B cell (primary cell): Measurements from ENCODE around the gene STH. TPM values are rescaled to one million over a fixed set of nuclear protein-coding genes. Genes with fewer than 3 reads are reported as not detected.
"Not testable (repeated sequence)": the region's sequence is repeated elsewhere in the genome, so short reads cannot be mapped to it uniquely, and the experiment has no call there.

Source experiments
- ATAC-seq: fragments of 200-7000 bp; cut with Tn5 transposase; one replicate; pipeline ENCODE4 v1.10.0; 2021; ENCODE audit warnings: low read depth, mild to moderate bottlenecking, moderate number of reproducible peaks, moderate library complexity
- CTCF ChIA-PET: fragments of 350-600 bp; sonication (Branson Sonifier 250); formaldehyde crosslinking; loops from one replicate; lab custom pipeline; 2021; ENCODE audit warnings: antibody characterized with exemption, inconsistent platforms; lab: Charles Lee
- POLR2A ChIA-PET: fragments of 350-600 bp; sonication (Branson Sonifier 250); formaldehyde crosslinking; loops from one replicate; lab custom pipeline; 2021; ENCODE audit warnings: antibody characterized with exemption; lab: Charles Lee
- DNase-seq: peaks from one replicate; pipeline ENCODE4 v3.0.0; 2013
- H2AFZ ChIP-seq: 2 replicates; pipeline ENCODE4 v1.6.1; 2012; ENCODE audit warnings: mild to moderate bottlenecking, low read depth, low read length; ENCODE audit not compliant: insufficient read depth, poor library complexity, severe bottlenecking
- H3K27ac ChIP-seq, 2 donors: 1 replicate in 1 of 2; 2 replicates in 1 of 2; pipeline ENCODE4 v1.5.1; 2012 to 2013; ENCODE audit warnings: low read length in 2 of 2, mild to moderate bottlenecking in 2 of 2, moderate library complexity in 1 of 2
- H3K27me3 ChIP-seq, 4 experiments: fragments of 200-600 bp in 1 of 4; sonication (generic) in 1 of 4; replicated peaks in 1 of 4; 1 replicate in 2 of 4; 2 replicates in 2 of 4; pipeline versions ENCODE4 v1.6.1 to v1.7.0; 2013 to 2016; ENCODE audit warnings: low read length in 3 of 4, mild to moderate bottlenecking in 2 of 4, mixed read lengths in 1 of 4, moderate library complexity in 1 of 4; ENCODE audit not compliant: insufficient read depth in 4 of 4, control insufficient read depth in 3 of 4; ENCODE audit errors: control extremely low read depth in 1 of 4
- H3K36me3 ChIP-seq, 2 experiments: replicated peaks in 1 of 2; 1 replicate in 1 of 2; 2 replicates in 1 of 2; pipeline versions ENCODE4 v1.6.1 to v1.7.1; 2013; ENCODE audit warnings: low read length in 1 of 2; ENCODE audit not compliant: insufficient read depth in 2 of 2, control insufficient read depth in 1 of 2; ENCODE audit errors: control extremely low read depth in 1 of 2, extremely low read depth in 1 of 2
- H3K4me1 ChIP-seq, 2 donors: fragments of 200-600 bp in 1 of 2; sonication (generic) in 1 of 2; 1 replicate in 1 of 2; 2 replicates in 1 of 2; pipeline versions ENCODE4 v1.5.1 to v1.6.1; 2013 to 2017; ENCODE audit warnings: low read length in 2 of 2; ENCODE audit not compliant: control insufficient read depth in 2 of 2, insufficient read depth in 2 of 2
- H3K4me2 ChIP-seq: replicated peaks from 2 replicates; pipeline ENCODE3; 2012; ENCODE audit warnings: mild to moderate bottlenecking, low read depth, low read length; ENCODE audit not compliant: poor library complexity, severe bottlenecking
- H3K4me3 ChIP-seq, 5 experiments: fragments of 200-600 bp in 1 of 5; sonication (generic) in 1 of 5; 1 replicate in 3 of 5; 2 replicates in 2 of 5; pipeline versions ENCODE4 v1.5.1 to v1.7.0; 2011 to 2016; ENCODE audit warnings: low read length in 4 of 5, mild to moderate bottlenecking in 4 of 5, low read depth in 2 of 5, control low read depth in 1 of 5, moderate library complexity in 1 of 5; ENCODE audit not compliant: insufficient read depth in 1 of 5; ENCODE audit errors: control extremely low read depth in 1 of 5, extremely low read depth in 1 of 5
- H3K79me2 ChIP-seq: fragments of 200-600 bp; sonication (generic); one replicate; pipeline ENCODE4 v1.6.0; 2016; ENCODE audit warnings: low read length; ENCODE audit not compliant: control insufficient read depth, insufficient read depth
- H3K9ac ChIP-seq: fragments of 200-600 bp; sonication (generic); 2 replicates; pipeline ENCODE4 v1.6.1; 2017; ENCODE audit warnings: mild to moderate bottlenecking, low read length, moderate library complexity
- H3K9me3 ChIP-seq, 3 donors: one replicate each; pipeline versions ENCODE4 v1.6.1 to v1.7.1; 2013; ENCODE audit warnings: low read length in 2 of 3; ENCODE audit not compliant: control insufficient read depth in 2 of 3, insufficient read depth in 1 of 3; ENCODE audit errors: control extremely low read depth in 1 of 3
- H4K20me1 ChIP-seq: 2 replicates; pipeline ENCODE4 v1.6.0; 2012; ENCODE audit warnings: mild to moderate bottlenecking, low read length; ENCODE audit not compliant: insufficient read depth, control insufficient read depth, poor library complexity, severe bottlenecking
- H3K27ac Mint-ChIP-seq: one replicate; pipeline ENCODE4 v1.8.0; 2021; ENCODE audit warnings: mixed read lengths
- H3K27me3 Mint-ChIP-seq: one replicate; pipeline ENCODE4 v1.8.0; 2021; ENCODE audit warnings: mixed read lengths
- H3K4me1 Mint-ChIP-seq: one replicate; pipeline ENCODE4 v1.8.0; 2021; ENCODE audit warnings: mixed read lengths
- H3K4me3 Mint-ChIP-seq: one replicate; pipeline ENCODE4 v1.8.0; 2021; ENCODE audit warnings: mixed read lengths
- H3K9me3 Mint-ChIP-seq: one replicate; pipeline ENCODE4 v1.8.0; 2022; ENCODE audit warnings: mixed read lengths; ENCODE audit not compliant: insufficient read depth
- EZH2 ChIP-seq: IDR thresholded peaks from 2 replicates; pipeline ENCODE4 v1.6.1; 2012; ENCODE audit warnings: borderline replicate concordance, low read depth, mild to moderate bottlenecking, moderate library complexity, low read length; ENCODE audit not compliant: insufficient read depth, poor library complexity, severe bottlenecking
- WGBS: methylation state at CpG from one replicate; pipeline ENCODE4 v1.1.5; 2013; ENCODE audit warnings: missing lambda C conversion rate; ENCODE audit not compliant: insufficient coverage; 5-methylcytosine and 5-hydroxymethylcytosine counted together
- intact Hi-C: fragments of 100-400 bp; cut with micrococcal nuclease; formaldehyde crosslinking; loops from one replicate; pipeline ENCODE4 v1.10.0; 2022
- polyA plus RNA-seq: library from polyadenylated mRNA; depleted of rRNA; stranded (reverse); fragments of >200 nt; gene quantifications from 2 replicates; pipeline ENCODE4 v1.2.3, GENCODE V29; 2012
- total RNA-seq, 2 donors: library from RNA; stranded (reverse); fragments of 120-200 nt in 1 of 2; gene quantifications; 1 replicate in 1 of 2; 2 replicates in 1 of 2; pipeline versions ENCODE4 v1.2.3 to v1.2.4, GENCODE V29; 2013 to 2022
- TF ChIP-seq, protein P1 (sequence below): fragments of 200-600 bp; IDR thresholded peaks from one replicate; pipeline ENCODE4 v1.8.0; 2022; ENCODE audit warnings: antibody characterized with exemption, mild to moderate bottlenecking

Gene STH
- total and polyA plus RNA-seq, 2 donors (not counting 1 experiment from before 2014, with no cell fraction given): not detected

DNA sequence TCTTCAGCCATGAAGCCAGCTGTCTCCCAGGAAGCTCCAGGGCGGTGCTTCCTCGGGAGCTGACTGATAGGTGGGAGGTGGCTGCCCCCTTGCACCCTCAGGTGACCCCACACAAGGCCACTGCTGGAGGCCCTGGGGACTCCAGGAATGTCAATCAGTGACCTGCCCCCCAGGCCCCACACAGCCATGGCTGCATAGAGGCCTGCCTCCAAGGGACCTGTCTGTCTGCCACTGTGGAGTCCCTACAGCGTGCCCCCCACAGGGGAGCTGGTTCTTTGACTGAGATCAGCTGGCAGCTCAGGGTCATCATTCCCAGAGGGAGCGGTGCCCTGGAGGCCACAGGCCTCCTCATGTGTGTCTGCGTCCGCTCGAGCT is 14.1 kb downstream of the STH start:
- no peak overlapping the region for H3K9ac ChIP-seq
- H3K9me3 ChIP-seq: no peaks in the 10 kb centered on the region
- no peak for DNase-seq
- no peaks in the 10 kb centered on the region for H3K36me3 ChIP-seq
- H3K4me3 ChIP-seq: no peak overlapping the region
- POLR2A ChIA-PET: no interaction called here
- intact Hi-C loops: no loop called here
- H2AFZ ChIP-seq: no peak overlapping the region
- H4K20me1 ChIP-seq: no peaks in the 10 kb centered on the region
- CTCF ChIA-PET: interaction anchor here (0.7 to 1.2 kb wide), 2 partner anchors 51 to 200 kb away, joined by 3 to 4 read pairs; no protein-coding TSS in a partner anchor
- no peak for TF ChIP-seq EZH2
- TF ChIP-seq, protein P1, sequence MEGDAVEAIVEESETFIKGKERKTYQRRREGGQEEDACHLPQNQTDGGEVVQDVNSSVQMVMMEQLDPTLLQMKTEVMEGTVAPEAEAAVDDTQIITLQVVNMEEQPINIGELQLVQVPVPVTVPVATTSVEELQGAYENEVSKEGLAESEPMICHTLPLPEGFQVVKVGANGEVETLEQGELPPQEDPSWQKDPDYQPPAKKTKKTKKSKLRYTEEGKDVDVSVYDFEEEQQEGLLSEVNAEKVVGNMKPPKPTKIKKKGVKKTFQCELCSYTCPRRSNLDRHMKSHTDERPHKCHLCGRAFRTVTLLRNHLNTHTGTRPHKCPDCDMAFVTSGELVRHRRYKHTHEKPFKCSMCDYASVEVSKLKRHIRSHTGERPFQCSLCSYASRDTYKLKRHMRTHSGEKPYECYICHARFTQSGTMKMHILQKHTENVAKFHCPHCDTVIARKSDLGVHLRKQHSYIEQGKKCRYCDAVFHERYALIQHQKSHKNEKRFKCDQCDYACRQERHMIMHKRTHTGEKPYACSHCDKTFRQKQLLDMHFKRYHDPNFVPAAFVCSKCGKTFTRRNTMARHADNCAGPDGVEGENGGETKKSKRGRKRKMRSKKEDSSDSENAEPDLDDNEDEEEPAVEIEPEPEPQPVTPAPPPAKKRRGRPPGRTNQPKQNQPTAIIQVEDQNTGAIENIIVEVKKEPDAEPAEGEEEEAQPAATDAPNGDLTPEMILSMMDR: no peak
- H3K27me3 ChIP-seq: peaks cover 0 to 5% (median 0%) of the 10 kb centered on the region in 4 experiments
- H3K4me1 ChIP-seq: peaks cover 0 to under 1% of the 10 kb centered on the region in 2 donors
- H3K27ac ChIP-seq: no peak overlapping the region
- WGBS: 90% methylated on average over 7 of the region's 7 CpGs
- H3K79me2 ChIP-seq: no peaks in the 10 kb centered on the region
- no peak overlapping the region for H3K27ac Mint-ChIP-seq
- H3K4me3 Mint-ChIP-seq: no peak overlapping the region
- peaks cover 4% of the 10 kb centered on the region for H3K27me3 Mint-ChIP-seq
- no peak for ATAC-seq
- no peaks in the 10 kb centered on the region for H3K9me3 Mint-ChIP-seq
- H3K4me2 ChIP-seq: no peak overlapping the region
- peaks cover under 1% of the 10 kb centered on the region for H3K4me1 Mint-ChIP-seq

DNA sequence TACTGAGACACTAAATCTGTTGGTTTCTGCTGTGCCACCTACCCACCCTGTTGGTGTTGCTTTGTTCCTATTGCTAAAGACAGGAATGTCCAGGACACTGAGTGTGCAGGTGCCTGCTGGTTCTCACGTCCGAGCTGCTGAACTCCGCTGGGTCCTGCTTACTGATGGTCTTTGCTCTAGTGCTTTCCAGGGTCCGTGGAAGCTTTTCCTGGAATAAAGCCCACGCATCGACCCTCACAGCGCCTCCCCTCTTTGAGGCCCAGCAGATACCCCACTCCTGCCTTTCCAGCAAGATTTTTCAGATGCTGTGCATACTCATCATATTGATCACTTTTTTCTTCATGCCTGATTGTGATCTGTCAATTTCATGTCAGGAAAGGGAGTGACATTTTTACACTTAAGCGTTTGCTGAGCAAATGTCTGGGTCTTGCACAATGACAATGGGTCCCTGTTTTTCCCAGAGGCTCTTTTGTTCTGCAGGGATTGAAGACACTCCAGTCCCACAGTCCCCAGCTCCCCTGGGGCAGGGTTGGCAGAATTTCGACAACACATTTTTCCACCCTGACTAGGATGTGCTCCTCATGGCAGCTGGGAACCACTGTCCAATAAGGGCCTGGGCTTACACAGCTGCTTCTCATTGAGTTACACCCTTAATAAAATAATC is 14.6 kb downstream of the STH start:
- H3K9me3 Mint-ChIP-seq: no peaks in the 10 kb centered on the region
- Histone ChIP-seq H3K9me3 (peaks cover 0 to 2% (median 0%) of the 10 kb centered on the region in 3 donors), H3K36me3 (no peaks in the 10 kb centered on the region), H3K4me1 (peaks cover 0 to 5% of the 10 kb centered on the region in 2 donors), H3K4me3 (no peak overlapping the region), H3K79me2 (no peaks in the 10 kb centered on the region), H3K9ac (no peak overlapping the region), H3K4me2 (no peak overlapping the region), H3K27me3 (peaks cover 0 to 5% (median 0%) of the 10 kb centered on the region in 4 experiments), H2AFZ (no peak overlapping the region), H4K20me1 (no peaks in the 10 kb centered on the region), H3K27ac (no peak overlapping the region)
- no peak overlapping the region for H3K4me3 Mint-ChIP-seq
- ChIA-PET POLR2A (no interaction called here), CTCF (interaction anchor here (0.6 to 1.2 kb wide), 2 partner anchors 16 to 199 kb away, joined by 3 to 4 read pairs; no protein-coding TSS in a partner anchor)
- peaks cover 3% of the 10 kb centered on the region for H3K27me3 Mint-ChIP-seq
- DNase-seq (no peak), ATAC-seq (no peak)
- H3K4me1 Mint-ChIP-seq: peaks cover 5% of the 10 kb centered on the region
- no peak overlapping the region for H3K27ac Mint-ChIP-seq
- 92% methylated on average over 9 of the region's 9 CpGs for WGBS
- intact Hi-C loops: no loop called here
- TF ChIP-seq EZH2: no peak
- TF ChIP-seq, protein P1: no peak

DNA sequence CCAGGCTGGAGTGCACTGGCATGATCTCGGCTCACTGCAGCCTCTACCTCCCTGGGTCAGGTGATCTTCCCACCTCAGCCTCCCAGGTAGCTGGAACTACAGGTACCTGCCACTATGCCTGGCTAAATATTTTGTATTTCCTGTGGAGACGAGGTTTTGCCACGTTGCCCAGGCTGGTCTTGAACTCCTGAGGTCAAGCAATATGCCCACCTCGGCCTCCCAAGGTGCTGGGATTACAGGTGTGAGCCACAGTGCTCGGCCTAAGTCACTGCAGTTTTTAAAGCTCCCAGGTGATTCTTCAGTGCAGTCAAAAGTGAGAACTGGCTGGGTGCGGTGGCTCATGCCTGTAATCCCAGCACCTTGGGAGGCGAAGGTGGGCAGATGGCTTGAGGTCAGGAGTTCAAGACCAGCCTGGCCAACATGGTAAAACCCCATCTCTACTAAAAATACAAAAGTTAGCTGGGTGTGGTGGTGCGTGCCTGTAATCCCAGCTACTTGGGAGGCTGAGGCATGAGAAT is 20.4 kb downstream of the STH start:
- DNase-seq, H3K27me3 Mint-ChIP-seq, H3K4me3 ChIP-seq, ATAC-seq, intact Hi-C loops, H2AFZ ChIP-seq, H3K9ac ChIP-seq, H3K36me3 ChIP-seq, H3K4me3 Mint-ChIP-seq, H3K27me3 ChIP-seq, H3K79me2 ChIP-seq, H4K20me1 ChIP-seq, H3K9me3 Mint-ChIP-seq, H3K9me3 ChIP-seq: not testable (repeated sequence)
- 91% methylated on average over 6 of the region's 8 CpGs for WGBS
- peak overlapping the region; percentile 10 for H3K4me2 ChIP-seq
- peaks cover 20 to 40% of the 10 kb centered on the region in 2 donors for H3K4me1 ChIP-seq
- Mint-ChIP-seq H3K4me1 (peaks cover 35% of the 10 kb centered on the region), H3K27ac (peak overlapping the region; percentile 98)
- ChIA-PET CTCF (interaction anchor here (1.0 to 4.5 kb wide), 4 partner anchors 10 to 194 kb away, joined by 4 to 36 read pairs (median 12); no protein-coding TSS in a partner anchor), POLR2A (interaction anchor here (1.0 to 1.7 kb wide), 2 partner anchors 9 to 31 kb away, joined by 4 to 9 read pairs; no protein-coding TSS in a partner anchor)
- peak overlapping the region; percentile 88 to 93 for H3K27ac ChIP-seq
